DMS79 (cell line): Measurements from ENCODE around the gene RREB1.
"Not testable (repeated sequence)": the region's sequence is repeated elsewhere in the genome, so short reads cannot be mapped to it uniquely, and the experiment has no call there.

Experiments
- DNase-seq: peaks from one replicate; lab custom pipeline; 2025; lab: John Stamatoyannopoulos, UW

The RREB1 gene

GRCh38 chr6:7145885-7146828 is 38.4 kb downstream of the RREB1 start:
- DNase-seq = peak; percentile 16

- DNase-seq = no peak
Measured at GRCh38 chr6:7147051-7147671, 39.4 kb downstream of the RREB1 start.

- DNase-seq = no peak
Measured at GRCh38 chr6:7148100-7148822, 40.5 kb downstream of the RREB1 start.

- no peak for DNase-seq
Measured at GRCh38 chr6:7150381-7151064, 42.8 kb downstream of the RREB1 start.

- no peak for DNase-seq
Measured at GRCh38 chr6:7151381-7151780, 43.6 kb downstream of the RREB1 start.

- DNase-seq = no peak
Measured at GRCh38 chr6:7152462-7152861, 44.7 kb downstream of the RREB1 start.

- DNase-seq = no peak
Measured at GRCh38 chr6:7153789-7154188, 46.0 kb downstream of the RREB1 start.

GRCh38 chr6:7154341-7155139 is 46.8 kb downstream of the RREB1 start:
- no peak for DNase-seq

GRCh38 chr6:7155871-7156579 is 48.3 kb downstream of the RREB1 start:
- no peak for DNase-seq

GRCh38 chr6:7156643-7157278 is 49.0 kb downstream of the RREB1 start:
- no peak for DNase-seq

GRCh38 chr6:7157307-7157706 is 49.5 kb downstream of the RREB1 start:
- DNase-seq = not testable (repeated sequence)

GRCh38 chr6:7157752-7158616 is 50.2 kb downstream of the RREB1 start:
- DNase-seq = no peak

GRCh38 chr6:7159790-7160525 is 52.2 kb downstream of the RREB1 start:
- no peak for DNase-seq

- no peak for DNase-seq
Measured at GRCh38 chr6:7161253-7161623, 53.5 kb downstream of the RREB1 start.

- no peak for DNase-seq
Measured at GRCh38 chr6:7161845-7162244, 54.1 kb downstream of the RREB1 start.

- DNase-seq = no peak
Measured at GRCh38 chr6:7163661-7164071, 55.9 kb downstream of the RREB1 start.

GRCh38 chr6:7164536-7165001 is 56.8 kb downstream of the RREB1 start:
- DNase-seq = no peak
